Dendritic cell treated with granulocyte-macrophage colony-stimulating factor and Interleukin-4, amounts not matched to agents 40 ng/mL and 50 ng/mL, for 4 days (primary cell): ENCODE measurements around the gene PIEZO2.

Source experiments
- H3K27ac Mint-ChIP-seq: one replicate; pipeline ENCODE4 v1.8.0; 2022; ENCODE audit warnings: mild to moderate bottlenecking, mixed read lengths
- H3K27me3 Mint-ChIP-seq: one replicate; pipeline ENCODE4 v1.8.0; 2022; ENCODE audit warnings: mild to moderate bottlenecking, mixed read lengths
- H3K36me3 Mint-ChIP-seq: one replicate; pipeline ENCODE4 v1.8.0; 2022; ENCODE audit warnings: low read depth, mixed read lengths
- H3K4me1 Mint-ChIP-seq: one replicate; pipeline ENCODE4 v1.8.0; 2022; ENCODE audit warnings: low read depth, mixed read lengths
- H3K4me3 Mint-ChIP-seq: one replicate; pipeline ENCODE4 v1.8.0; 2022; ENCODE audit warnings: mild to moderate bottlenecking, moderate library complexity, mixed read lengths
- H3K9me3 Mint-ChIP-seq: one replicate; pipeline ENCODE4 v1.8.0; 2022; ENCODE audit warnings: mixed read lengths
- intact Hi-C: fragments of 100-400 bp; cut with micrococcal nuclease; formaldehyde crosslinking; loops from one replicate; pipeline ENCODE4 v1.15.0; 2022

PIEZO2 gene

GRCh38 chr18:11081009-11081532 is 68.3 kb downstream of the PIEZO2 start:
- Mint-ChIP-seq H3K4me3 (no peak overlapping the region), H3K9me3 (no peaks in the 10 kb centered on the region), H3K36me3 (no peaks in the 10 kb centered on the region), H3K27ac (no peak overlapping the region), H3K27me3 (no peaks in the 10 kb centered on the region), H3K4me1 (no peaks in the 10 kb centered on the region)
- intact Hi-C loops: no loop called here

- Mint-ChIP-seq H3K27me3 (no peaks in the 10 kb centered on the region), H3K27ac (no peak overlapping the region), H3K4me3 (no peak overlapping the region), H3K9me3 (no peaks in the 10 kb centered on the region), H3K4me1 (no peaks in the 10 kb centered on the region), H3K36me3 (no peaks in the 10 kb centered on the region)
- intact Hi-C loops: no loop called here
These were observed 70.9 kb downstream of the PIEZO2 start for GRCh38 chr18:11078491-11078890.

- Mint-ChIP-seq H3K9me3 (no peaks in the 10 kb centered on the region), H3K4me1 (no peaks in the 10 kb centered on the region), H3K36me3 (no peaks in the 10 kb centered on the region), H3K27me3 (no peaks in the 10 kb centered on the region), H3K4me3 (no peak overlapping the region), H3K27ac (no peak overlapping the region)
- intact Hi-C loops: no loop called here
These were observed 71.7 kb downstream of the PIEZO2 start for GRCh38 chr18:11077548-11078187.

- H3K27me3 Mint-ChIP-seq: no peaks in the 10 kb centered on the region
- H3K27ac Mint-ChIP-seq: no peak overlapping the region
- no peaks in the 10 kb centered on the region for H3K36me3 Mint-ChIP-seq
- no peaks in the 10 kb centered on the region for H3K9me3 Mint-ChIP-seq
- intact Hi-C loops: no loop called here
- H3K4me3 Mint-ChIP-seq: no peak overlapping the region
- no peaks in the 10 kb centered on the region for H3K4me1 Mint-ChIP-seq
These were observed 74.5 kb downstream of the PIEZO2 start for GRCh38 chr18:11074889-11075288.

GRCh38 chr18:11073971-11074370 is 75.4 kb downstream of the PIEZO2 start:
- H3K4me1 Mint-ChIP-seq: no peaks in the 10 kb centered on the region
- intact Hi-C loops: no loop called here
- H3K4me3 Mint-ChIP-seq: no peak overlapping the region
- H3K9me3 Mint-ChIP-seq: no peaks in the 10 kb centered on the region
- H3K27me3 Mint-ChIP-seq: no peaks in the 10 kb centered on the region
- H3K36me3 Mint-ChIP-seq: no peaks in the 10 kb centered on the region
- no peak overlapping the region for H3K27ac Mint-ChIP-seq

- Mint-ChIP-seq H3K4me1 (no peaks in the 10 kb centered on the region), H3K4me3 (no peak overlapping the region), H3K36me3 (no peaks in the 10 kb centered on the region), H3K27ac (no peak overlapping the region), H3K9me3 (no peaks in the 10 kb centered on the region), H3K27me3 (no peaks in the 10 kb centered on the region)
- intact Hi-C loops: no loop called here
These were observed 76.7 kb downstream of the PIEZO2 start for GRCh38 chr18:11072632-11073031.

GRCh38 chr18:11071300-11071699 is 78.1 kb downstream of the PIEZO2 start:
- Mint-ChIP-seq H3K4me3 (no peak overlapping the region), H3K27ac (no peak overlapping the region), H3K36me3 (no peaks in the 10 kb centered on the region), H3K27me3 (no peaks in the 10 kb centered on the region), H3K4me1 (no peaks in the 10 kb centered on the region), H3K9me3 (peaks cover 5% of the 10 kb centered on the region)
- intact Hi-C loops: no loop called here

- Mint-ChIP-seq H3K36me3 (no peaks in the 10 kb centered on the region), H3K4me1 (no peaks in the 10 kb centered on the region), H3K4me3 (no peak overlapping the region), H3K9me3 (peaks cover 5% of the 10 kb centered on the region), H3K27me3 (no peaks in the 10 kb centered on the region), H3K27ac (no peak overlapping the region)
- intact Hi-C loops: no loop called here
These were observed 78.8 kb downstream of the PIEZO2 start for GRCh38 chr18:11070593-11070992.

GRCh38 chr18:11066038-11066437 is 83.3 kb downstream of the PIEZO2 start:
- peaks cover 5% of the 10 kb centered on the region for H3K9me3 Mint-ChIP-seq
- H3K4me3 Mint-ChIP-seq: no peak overlapping the region
- H3K27me3 Mint-ChIP-seq: no peaks in the 10 kb centered on the region
- H3K27ac Mint-ChIP-seq: no peak overlapping the region
- H3K36me3 Mint-ChIP-seq: no peaks in the 10 kb centered on the region
- no peaks in the 10 kb centered on the region for H3K4me1 Mint-ChIP-seq
- intact Hi-C loops: no loop called here

- Mint-ChIP-seq H3K4me1 (no peaks in the 10 kb centered on the region), H3K27me3 (no peaks in the 10 kb centered on the region), H3K36me3 (no peaks in the 10 kb centered on the region), H3K9me3 (peaks cover 11% of the 10 kb centered on the region), H3K27ac (no peak overlapping the region), H3K4me3 (no peak overlapping the region)
- intact Hi-C loops: no loop called here
These were observed 84.5 kb downstream of the PIEZO2 start for GRCh38 chr18:11064727-11065460.

- Mint-ChIP-seq H3K36me3 (no peaks in the 10 kb centered on the region), H3K27ac (no peak overlapping the region), H3K27me3 (no peaks in the 10 kb centered on the region), H3K4me3 (no peak overlapping the region), H3K9me3 (peaks cover 12% of the 10 kb centered on the region), H3K4me1 (no peaks in the 10 kb centered on the region)
- intact Hi-C loops: no loop called here
These were observed 85.3 kb downstream of the PIEZO2 start for GRCh38 chr18:11064106-11064505.

GRCh38 chr18:11055721-11056120 is 93.6 kb downstream of the PIEZO2 start:
- Mint-ChIP-seq H3K4me1 (no peaks in the 10 kb centered on the region), H3K9me3 (peaks cover 7% of the 10 kb centered on the region), H3K4me3 (no peak overlapping the region), H3K27ac (no peak overlapping the region), H3K36me3 (no peaks in the 10 kb centered on the region), H3K27me3 (no peaks in the 10 kb centered on the region)
- intact Hi-C loops: no loop called here

- no peaks in the 10 kb centered on the region for H3K4me1 Mint-ChIP-seq
- no peak overlapping the region for H3K27ac Mint-ChIP-seq
- H3K27me3 Mint-ChIP-seq: no peaks in the 10 kb centered on the region
- intact Hi-C loops: no loop called here
- H3K9me3 Mint-ChIP-seq: no peaks in the 10 kb centered on the region
- H3K36me3 Mint-ChIP-seq: no peaks in the 10 kb centered on the region
- H3K4me3 Mint-ChIP-seq: no peak overlapping the region
These were observed 94.9 kb downstream of the PIEZO2 start for GRCh38 chr18:11054497-11054896.

- intact Hi-C loops: no loop called here
- Mint-ChIP-seq H3K27ac (no peak overlapping the region), H3K36me3 (no peaks in the 10 kb centered on the region), H3K4me1 (no peaks in the 10 kb centered on the region), H3K27me3 (no peaks in the 10 kb centered on the region), H3K4me3 (no peak overlapping the region), H3K9me3 (no peaks in the 10 kb centered on the region)
These were observed 96.1 kb downstream of the PIEZO2 start for GRCh38 chr18:11053293-11053692.

- Mint-ChIP-seq H3K4me1 (no peaks in the 10 kb centered on the region), H3K4me3 (no peak overlapping the region), H3K9me3 (no peaks in the 10 kb centered on the region), H3K27me3 (no peaks in the 10 kb centered on the region), H3K36me3 (no peaks in the 10 kb centered on the region), H3K27ac (no peak overlapping the region)
- intact Hi-C loops: no loop called here
These were observed 96.6 kb downstream of the PIEZO2 start for GRCh38 chr18:11052800-11053199.
